NCI-H187 (cell line): ENCODE measurements around the gene RPTOR.
A peak's percentile ranks its signal among the peaks of the same experiment; 100 is the strongest.

Experiments
- DNase-seq, 2 experiments: peaks; one replicate each; lab custom pipeline; 2025; lab: John Stamatoyannopoulos, UW

Gene RPTOR

DNA sequence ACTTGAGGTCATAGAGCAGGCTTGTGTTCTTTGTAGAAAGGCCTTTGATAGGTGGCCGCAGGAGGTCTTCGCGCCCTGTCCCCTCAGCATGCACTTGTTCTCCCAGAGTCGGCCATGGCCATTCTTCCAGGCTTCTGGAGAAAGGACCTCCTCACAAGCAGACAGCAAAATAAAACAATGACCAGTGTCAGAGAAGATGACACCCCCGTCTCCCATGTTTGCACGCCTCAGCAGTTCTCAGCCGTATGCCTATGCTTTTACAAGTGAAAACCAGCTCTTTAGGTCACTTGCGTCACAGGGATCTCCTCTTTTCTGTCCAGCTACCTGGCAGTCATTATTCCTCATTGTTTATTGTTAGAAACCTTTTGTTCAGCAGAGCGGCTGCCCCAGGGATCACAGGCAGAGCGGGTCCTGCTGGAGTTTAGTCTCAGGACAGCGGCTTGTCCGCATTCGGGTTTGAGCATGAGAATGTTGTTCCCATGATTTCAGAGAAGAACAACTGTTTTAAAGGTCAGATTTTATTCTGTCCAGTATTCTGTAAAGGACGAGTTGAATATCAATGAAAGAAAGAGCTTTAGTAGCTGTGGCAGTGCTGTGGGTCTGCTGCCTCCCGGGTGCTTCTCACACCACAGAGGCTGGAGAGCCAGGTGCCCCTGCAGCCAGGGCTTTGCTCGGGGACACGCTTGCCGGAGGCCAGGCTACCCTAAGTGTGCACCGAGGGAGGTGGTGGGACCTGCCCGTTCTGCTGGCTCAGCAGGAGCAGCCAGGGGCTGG lies 123.9 kb downstream of the RPTOR start:
- no peak for DNase-seq

DNA sequence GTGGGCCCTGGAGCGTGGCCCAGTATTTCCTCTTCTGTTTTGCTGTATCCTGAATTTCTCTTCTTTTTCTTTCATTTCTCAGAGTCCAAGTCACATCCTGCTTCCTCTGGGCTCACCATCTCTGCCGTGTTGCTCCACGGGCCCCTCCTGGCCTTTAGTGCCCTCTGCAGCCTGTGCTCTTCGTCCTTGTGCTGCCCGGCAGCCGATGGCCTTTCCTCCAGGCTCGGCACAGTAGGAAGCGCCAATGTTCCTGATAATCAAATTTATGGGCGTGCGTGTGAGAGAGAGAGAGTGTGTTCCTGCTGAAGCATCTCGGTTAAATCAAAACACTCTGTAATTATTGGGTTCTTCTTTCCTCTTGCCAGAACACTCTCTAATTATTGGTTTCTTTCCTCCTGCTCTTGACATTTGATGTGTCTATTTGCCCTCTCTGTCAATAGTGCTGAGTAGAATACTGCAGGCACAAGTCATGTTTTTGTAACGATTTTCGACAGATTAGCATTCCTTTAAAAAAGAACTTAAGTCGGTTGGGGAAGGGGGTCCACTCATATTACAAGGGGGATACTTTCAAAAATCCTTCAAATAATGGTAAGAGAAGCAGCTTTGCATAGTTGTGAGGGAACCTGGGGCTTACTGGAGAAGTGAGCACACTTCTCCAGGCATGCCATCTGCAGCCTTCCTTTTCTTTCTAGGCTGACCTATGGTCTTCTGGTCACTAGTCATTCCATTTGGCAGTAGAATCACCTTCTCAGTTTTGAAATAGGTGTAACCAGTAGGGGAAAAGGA lies 126.6 kb downstream of the RPTOR start:
- DNase-seq: no peak

DNA sequence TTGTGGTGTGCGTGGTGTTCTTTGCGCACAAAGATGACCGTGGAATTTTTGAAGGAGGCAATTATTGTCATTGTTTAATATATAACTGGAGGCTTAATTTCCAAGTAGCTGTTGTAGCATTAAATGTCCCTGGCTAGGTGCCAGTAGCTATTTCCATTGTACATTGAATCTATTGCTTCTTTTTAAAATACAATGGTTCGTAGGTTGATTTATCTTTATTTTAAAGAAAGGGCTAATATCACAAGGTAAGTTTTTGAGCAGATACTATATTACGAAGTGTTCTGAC lies 127.1 kb downstream of the RPTOR start:
- no peak for DNase-seq

DNA sequence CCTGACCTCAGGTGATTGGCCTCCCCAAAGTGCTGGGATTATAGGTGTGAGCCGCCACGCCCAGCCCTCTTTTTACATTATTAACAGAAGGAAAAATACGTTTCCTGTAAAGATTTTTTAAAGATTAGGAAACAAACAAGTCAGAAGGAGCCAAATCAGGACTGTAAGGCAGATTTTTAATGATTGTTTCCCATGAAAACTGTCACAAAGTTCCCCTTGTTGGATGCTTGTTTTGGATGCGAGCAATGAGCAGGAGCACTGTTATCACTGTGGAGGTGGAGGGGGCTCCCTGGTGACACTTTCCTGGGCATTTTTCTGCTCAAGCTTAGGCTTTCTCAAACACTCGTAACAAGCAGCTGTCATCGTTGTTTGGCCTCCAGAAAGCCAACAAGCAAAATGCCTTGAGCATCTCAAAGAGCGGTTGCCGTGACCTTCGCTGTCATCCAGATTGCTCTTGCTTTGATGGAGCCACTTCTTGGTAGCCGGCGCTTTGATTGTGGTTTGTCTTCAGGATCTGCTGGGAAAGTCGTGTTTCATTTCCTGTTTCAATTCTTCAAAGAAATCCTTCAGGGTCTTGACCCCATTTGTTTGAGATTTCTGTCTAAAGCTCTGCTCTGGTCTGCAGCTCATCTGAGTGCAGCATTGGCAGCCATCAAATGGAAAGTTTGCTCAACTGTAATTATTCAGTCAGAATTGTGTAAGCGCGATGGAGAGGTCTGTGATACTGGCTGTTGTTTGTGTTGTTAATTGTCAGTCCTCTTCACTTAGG lies 128.7 kb downstream of the RPTOR start:
- DNase-seq: peak in 1 of 2 experiments; percentile 35

DNA sequence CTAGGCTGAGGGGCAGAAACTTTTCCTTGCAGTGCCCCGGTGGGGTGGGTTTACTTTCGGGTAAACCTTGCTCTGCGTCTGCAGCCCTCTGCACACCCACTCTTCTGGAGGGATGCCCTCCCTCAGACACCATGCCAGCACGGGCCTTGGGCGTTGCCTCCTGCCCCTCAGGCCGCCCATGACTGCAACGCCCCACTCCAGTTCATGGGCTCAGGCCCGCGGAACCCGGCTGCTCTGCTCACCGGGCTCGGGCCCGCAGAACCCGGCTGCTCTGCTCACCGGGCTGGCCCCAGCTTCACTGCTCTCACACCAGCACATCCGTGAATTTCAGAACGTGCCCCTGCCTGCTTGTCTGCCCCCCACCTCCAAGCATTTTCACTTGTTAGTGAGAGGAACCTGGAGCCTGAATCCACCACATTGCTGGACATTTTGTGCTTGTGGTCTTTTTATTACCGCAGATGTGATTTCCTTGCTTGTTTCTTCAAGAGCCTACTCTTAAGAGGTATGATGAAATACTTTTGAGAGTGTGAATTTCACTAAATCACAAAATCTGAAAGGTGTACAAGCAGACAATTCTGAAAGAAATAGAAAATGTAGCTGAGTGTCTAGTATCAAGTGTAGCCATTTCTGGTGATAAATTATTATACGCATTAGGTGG lies 130.9 kb downstream of the RPTOR start:
- no peak for DNase-seq

DNA sequence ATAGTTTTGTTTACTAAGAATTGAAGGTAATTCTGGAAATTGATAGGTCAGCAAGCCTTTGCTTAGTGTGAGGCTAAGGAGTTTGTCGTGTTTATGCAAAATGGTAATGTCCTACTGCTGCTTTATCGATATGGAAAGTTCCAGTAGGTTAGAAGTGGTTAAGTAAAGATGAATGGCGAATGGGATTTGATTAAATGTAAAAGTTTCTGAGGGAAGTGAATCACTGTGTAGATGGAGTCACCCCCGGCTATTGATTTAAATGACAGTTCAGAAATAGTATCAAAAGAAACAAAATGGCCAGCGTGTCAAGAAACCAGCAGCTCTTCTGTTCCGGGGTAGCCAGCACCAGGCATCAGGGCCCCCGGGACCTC lies 131.4 kb downstream of the RPTOR start:
- no peak for DNase-seq

DNA sequence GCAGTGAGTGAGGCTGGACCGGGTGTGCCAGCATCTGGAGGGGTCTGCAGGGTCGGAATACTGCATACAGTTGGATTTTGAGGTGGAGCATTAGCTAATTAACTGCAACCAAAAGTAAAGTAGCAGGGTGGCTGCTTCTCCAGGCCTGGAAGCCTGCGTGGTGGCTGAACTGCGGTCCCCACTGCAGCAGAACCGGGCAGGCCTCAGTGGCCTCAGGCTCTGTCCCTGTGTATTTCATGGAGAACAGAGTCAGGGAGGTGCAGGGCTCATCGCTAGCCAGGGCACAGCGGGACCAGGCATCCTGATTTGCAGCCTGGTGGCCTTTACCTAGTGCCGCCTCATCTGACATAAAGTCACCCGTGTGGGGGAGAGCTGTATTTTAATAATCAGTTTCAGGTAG lies 131.9 kb downstream of the RPTOR start:
- DNase-seq: no peak

DNA sequence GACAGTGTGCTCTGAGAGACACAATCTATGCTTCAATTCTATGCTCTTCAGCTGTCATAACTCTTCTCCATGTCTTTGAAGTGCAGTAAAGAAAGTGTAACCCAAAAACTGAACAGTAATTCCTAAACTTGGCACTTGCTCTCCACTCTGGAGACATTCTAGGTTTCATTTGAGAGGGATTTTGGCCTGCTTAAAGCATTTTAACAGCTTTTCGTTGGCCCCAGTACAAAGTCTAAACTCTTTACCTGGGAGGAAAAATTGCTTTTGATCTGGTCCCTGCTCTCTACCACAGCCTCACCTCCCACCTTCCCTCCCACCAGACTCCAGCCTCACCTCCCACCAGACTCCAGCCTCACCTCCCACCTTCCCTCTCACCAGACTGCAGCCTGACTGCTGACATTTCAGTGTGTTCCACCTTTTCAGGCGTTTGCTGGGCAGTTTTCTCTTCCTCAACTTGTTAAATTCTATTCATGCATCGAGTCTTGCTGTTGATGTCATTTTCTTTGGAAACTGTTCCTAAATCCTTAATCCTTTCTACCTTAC lies 132.6 kb downstream of the RPTOR start:
- DNase-seq: no peak

DNA sequence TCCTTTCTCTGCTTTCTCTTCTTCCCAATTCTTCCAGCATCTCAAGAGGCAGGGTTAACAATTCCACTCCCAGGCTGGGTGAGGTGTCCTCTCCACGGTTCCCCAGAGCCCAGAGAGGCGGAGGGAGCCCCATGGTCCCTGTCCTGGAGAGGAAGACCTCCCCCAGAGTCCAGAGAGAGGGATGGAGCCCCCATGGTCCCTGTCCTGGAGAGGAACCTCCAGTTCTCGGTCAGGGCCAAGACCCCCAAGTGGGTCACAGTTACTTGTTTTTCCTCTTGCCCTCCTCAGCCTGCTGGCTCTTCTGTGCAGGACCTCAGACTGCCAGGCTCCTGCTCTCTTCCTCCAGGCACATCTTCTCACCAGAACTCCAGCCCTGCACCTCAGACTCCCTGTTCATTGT lies 135.2 kb downstream of the RPTOR start:
- DNase-seq: no peak

DNA sequence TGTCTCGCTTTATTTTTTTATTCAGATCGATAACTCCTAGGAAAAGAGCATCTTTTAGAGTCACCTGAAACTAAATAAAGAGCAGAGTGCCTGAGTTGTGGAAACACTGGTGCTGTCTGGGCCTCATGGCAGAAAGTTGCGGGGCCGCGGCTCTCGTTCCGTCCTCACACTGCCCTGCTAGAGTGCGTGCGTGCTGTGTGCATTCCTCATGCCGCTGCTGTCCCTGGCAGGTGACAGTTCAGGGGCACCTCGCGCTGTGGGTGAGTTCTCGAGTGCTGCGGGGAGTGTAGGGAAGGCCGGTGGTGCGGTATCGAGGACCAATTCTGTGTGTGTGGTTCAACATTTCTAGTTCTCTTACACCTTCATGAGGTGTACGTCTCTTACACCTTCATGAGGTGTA lies 136.6 kb downstream of the RPTOR start:
- no peak for DNase-seq

DNA sequence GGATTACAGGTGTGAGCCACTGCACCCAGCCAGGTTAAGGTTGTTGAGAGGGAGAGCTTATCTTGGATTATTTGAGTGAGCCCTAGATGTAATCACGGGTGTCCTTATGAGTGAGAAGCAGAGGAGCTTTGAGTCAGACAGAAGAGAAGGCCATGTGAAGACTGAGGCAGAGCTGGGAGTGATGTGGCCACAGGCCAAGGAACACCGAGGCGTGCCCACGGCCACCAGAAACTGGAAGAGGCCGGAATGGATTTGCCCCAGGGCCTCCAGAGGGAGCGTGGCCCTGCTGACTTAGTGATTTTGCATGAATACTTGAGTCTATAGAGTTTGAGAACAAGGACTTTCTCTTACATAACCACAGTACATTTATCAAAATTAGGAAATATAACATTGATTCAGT lies 137.7 kb downstream of the RPTOR start:
- no peak for DNase-seq

DNA sequence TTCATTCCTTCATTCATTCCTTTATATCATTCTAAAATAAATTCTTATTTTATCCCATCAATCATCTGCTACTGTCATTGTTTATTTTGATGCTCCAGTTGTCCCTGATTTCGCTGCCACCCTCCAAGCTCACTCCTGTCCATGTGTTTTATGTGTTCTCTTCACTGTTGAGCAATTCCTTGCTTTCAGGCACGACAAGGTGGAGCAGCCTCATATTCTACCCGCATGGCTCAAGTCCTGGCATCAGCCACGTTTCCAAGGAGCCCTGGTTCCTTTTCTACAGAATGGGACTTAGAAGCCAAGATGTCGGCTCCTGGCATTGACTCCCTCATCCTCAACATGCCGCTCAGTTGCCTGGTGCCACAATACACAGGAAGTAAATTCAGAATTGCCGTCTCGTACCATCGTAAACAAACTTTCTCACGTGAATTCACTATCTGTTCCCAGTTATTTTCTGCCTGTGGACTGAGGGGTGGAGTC lies 139.0 kb downstream of the RPTOR start:
- DNase-seq: no peak

DNA sequence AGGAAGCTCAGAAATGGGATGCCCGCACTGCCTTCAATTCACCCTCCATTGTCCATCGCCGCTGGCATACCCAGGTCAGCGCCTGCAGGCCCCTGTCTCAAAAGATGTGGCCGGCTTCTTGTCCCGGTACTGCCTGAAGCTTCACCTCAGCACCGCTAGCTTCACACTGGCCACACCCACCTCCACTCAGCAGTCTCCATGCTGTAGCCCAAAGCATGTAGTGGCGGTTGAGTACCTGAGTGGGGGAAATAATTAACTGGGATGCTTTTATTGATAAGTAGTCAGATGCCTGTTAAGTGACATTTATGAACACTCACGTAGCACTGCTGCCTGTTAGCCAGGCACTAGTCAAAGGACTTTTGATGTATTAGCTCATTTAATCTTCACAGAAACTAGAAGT lies 143.2 kb downstream of the RPTOR start:
- peak in 1 of 2 experiments; percentile 51 for DNase-seq

DNA sequence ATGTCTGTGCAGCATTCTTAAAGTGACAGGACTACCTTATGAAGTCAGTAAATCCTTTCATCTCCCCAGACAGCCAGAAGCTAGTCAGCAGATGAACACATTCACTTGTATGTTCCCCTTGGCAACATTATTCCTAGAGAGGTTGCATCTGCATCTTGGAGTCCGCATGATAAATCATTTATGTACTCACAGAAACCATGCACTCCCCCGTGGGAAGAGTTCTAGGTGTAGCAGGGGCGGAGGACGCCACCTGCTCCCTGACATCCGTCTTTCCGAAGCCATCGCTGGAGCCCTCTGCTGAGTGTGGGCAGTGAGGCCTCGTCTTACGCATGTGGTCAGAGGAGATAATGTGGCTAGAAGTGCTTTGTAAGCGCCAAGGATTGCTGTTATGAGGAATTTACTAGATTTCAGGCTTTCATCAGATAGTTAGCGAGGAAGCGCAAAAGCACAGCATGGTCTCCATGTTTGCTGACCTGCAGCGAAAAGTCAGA lies 144.5 kb downstream of the RPTOR start:
- peak; percentile 46 to 61 for DNase-seq

DNA sequence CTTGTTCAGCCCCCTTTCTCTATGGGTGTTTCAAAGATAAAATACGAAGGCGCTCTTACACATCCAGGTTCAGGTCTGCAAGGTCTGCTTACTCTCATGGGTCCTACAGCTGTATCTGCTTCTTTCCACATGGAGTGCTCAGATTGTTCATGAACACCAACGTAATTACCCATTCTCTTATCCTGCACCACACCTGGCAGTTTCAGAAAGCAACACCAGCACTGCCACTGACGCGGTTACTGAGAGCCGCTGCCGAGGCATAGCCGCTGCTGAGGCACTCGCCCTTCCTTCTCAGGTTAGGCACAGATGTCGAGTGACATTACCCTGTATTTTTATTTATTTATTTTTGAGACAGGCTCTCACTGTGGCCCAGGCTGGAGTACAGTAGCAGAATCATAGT lies 147.1 kb downstream of the RPTOR start:
- DNase-seq: peak in 1 of 2 experiments; percentile 23

DNA sequence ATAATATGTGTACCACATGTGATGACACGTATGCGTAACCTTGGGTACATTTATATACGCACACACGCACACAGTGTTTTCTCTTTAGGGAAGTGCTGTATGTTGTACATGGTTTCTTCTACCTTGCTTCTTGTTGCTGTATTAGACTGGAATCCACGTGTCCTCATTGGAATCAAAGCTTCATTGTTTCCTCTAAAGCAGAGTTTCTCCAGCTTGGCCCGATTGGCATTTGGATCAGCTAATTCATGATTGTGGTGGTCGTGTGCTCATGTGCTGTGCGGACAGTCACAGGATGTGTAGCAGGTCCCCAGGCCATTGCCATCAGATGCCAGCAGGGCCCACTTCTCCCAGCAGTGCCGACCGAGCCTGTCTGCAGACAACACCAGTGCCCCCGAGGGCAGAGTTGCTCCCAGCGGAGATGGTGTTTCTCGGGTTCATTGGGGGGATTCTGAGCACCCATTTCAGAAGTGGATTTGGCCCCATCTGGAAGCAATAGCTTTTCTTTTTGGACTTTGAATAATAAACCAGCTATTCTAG lies 148.4 kb downstream of the RPTOR start:
- no peak for DNase-seq

DNA sequence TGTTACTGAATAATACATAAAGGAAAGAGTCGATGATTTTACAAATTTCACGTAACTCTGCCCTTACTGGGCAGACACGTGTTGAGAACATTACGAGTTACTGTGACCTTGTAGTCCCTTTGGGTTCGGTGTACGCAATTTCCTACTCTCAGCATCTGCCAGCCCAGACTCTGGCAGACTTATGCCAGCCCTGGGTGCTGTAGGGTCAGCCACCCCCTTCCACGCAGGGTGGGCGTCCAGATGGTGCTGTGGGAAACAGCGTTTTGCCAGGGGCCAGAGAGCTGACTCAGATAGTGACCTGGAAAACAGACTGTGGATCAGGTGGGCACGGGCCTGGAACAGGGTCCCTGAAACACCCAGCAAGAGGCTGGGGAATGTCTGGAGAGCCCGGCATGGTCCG lies 148.9 kb downstream of the RPTOR start:
- no peak for DNase-seq

DNA sequence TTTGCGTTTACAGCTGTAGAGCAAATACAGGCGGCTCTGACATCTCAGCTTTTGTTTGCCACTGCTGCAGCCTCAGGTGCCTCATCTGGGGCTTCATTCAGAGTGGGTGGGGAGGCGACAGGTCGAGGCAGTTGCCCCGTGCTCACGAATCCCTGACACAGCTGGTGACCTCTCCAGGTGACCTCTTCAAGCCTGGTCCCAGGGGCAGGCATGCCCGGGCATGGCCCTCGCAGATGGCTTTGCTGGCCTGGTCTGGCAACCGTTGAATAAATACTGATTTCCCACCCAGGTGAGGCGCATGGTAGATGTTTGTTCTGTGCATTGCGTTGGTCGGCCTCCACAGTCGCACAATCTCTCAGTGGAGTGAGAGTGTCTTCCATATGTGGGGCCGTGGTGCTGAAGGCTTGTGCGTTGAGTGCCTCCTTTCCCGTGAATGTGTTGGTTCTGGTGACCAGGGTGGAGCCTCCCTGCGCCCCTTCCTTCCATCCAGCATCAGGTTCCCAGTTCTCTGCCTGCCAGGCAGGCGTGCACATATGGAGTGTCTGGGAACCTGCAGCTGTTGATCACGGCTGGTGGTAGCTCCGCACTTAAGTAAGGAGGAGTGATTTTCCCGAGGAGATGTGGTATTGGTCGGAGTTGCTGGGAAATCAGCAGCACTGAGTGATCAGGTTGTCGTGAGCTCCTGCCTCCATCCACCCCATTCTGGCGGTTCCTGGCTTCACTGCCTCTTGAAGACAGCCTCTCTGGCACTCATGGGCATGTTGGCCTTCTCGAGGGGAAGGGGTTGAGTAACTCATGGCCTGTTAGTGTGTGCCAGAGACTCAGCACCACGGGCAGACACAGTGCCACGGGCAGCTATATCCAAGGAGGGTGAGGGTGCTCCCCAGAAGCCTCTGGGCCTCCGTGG lies 149.7 kb downstream of the RPTOR start:
- DNase-seq: peak; percentile 79 to 80

DNA sequence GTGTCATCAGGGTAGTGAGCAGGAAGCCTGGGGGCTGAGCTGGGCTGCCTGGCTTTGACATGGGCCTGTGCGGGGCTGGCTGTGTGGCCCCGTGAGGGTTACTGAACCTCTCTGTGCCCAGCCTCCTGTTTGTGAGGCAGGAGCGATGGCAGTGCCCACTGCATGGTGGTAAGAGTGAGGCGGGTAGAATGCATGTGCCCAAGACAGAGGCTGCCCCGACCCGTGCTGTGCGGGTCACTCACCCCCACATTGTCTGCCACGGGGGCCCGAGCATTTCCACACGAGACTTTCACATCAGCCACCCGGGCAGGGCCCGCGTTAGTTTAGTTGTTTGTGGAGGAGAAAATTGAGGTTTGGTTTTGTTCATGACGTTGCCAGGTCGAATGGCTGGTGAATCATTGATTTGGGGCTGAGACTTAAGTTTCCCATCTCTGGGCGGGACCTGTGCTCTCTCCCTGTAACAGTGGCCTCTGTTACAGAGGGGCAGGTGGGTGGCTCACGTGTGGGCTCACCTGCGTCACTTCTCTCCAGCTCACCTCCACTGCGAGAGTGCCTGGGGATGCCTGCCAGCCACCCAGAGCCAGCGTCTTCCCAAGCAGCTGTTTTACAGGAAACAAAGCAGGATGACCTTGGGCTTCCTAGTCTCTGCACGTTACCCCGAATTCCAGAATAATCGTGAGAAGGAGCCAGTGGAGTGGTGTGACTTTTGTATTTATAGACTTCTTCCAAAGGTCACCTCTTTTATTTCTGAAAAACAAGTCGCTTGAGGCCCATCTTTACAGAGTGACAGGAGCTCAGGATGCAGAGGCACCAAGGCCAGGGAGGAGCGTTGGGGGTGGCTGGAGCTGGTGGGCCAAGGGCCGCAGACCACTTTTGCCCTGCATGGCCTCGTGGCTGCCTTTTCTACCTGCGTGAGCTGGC lies 150.6 kb downstream of the RPTOR start:
- no peak for DNase-seq
